GM12873 (cell line): ENCODE data around the gene FAM217B.

Source experiments
- TF ChIP-seq, protein P1 (sequence below): IDR thresholded peaks from 2 replicates; pipeline ENCODE4 v1.5.1; 2012; ENCODE audit warnings: low read depth, mild to moderate bottlenecking, moderate library complexity, low read length, control low read depth; ENCODE audit not compliant: insufficient read depth; ENCODE audit errors: missing control alignments

The FAM217B gene

DNA sequence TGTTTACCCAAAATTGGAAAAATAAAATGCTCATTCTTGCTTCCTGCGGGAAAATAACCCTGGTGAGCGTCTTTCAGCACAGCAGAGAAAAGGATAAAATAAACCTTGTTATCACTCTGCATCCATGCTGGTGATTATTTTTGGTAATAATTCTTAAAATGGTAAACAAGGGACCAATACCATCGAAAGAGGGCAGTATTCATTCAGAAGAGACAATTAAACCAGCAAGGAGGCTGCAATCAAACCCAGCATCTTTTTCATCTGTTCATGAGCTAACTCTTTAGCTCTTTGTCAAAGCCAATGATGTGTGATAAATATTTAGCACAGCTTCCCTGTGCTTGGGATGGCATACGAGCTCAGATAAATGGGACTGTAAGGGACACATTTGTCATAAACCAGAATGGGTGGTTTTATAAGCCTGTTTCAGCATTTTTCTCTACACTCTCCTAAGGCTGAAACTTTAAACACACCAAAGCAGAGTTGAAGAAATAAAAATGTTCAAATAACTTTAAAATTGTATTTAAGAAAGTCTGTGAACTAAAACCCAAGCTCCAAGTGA is 52.4 kb downstream of the FAM217B start:
- TF ChIP-seq, protein P1, sequence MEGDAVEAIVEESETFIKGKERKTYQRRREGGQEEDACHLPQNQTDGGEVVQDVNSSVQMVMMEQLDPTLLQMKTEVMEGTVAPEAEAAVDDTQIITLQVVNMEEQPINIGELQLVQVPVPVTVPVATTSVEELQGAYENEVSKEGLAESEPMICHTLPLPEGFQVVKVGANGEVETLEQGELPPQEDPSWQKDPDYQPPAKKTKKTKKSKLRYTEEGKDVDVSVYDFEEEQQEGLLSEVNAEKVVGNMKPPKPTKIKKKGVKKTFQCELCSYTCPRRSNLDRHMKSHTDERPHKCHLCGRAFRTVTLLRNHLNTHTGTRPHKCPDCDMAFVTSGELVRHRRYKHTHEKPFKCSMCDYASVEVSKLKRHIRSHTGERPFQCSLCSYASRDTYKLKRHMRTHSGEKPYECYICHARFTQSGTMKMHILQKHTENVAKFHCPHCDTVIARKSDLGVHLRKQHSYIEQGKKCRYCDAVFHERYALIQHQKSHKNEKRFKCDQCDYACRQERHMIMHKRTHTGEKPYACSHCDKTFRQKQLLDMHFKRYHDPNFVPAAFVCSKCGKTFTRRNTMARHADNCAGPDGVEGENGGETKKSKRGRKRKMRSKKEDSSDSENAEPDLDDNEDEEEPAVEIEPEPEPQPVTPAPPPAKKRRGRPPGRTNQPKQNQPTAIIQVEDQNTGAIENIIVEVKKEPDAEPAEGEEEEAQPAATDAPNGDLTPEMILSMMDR: no peak

DNA sequence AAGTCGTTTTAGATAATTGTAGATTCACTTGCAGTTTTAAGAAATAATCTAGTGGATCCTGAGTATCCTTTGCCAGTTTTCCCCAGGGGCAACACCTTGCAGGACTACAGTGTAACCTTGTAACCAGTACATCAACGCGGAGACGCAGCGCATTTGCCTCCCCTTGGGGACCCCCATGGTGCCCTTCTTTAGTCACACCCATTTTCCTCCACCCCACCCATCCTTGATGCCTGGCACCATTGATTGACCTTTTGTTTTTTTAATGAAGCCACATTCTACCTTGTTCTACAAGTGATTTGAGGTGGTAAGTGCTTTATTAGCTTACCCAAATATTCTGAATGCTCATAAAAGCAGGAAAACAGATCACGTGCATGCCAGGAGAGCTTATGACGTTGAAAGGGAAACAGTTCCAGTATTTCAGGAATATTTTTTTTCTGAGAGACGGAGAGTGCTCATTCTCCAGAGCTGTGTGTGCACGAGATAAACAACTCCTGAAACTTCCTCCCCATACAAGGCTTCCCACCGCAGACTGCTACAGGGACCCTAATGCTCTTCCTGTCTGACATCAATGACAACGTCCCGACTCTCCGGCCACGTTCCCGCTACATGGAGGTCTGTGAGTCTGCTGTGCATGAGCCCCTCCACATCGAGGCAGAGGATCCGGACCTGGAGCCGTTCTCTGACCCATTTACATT is 53.7 kb downstream of the FAM217B start:
- TF ChIP-seq, protein P1: no peak

DNA sequence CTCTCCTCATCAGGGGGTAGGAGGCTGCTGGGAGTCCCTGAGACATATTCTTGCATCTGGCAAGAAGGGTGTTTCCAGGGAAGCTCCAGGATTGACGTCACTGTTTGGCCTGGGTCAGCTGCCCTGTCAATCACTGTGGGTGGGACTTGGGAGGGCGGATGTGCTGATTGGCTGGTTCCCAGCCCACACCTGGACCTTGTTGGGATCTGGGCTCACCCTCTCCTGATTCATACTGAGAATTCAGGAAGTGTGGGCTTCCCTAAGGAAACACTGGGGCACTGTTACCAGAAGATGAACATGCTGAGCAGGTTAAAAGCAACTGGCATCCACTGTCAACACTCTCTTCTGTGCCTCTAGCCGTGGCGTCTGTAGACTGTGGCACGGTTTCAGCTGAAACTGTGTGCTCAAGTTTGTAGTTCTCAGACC is 54.5 kb downstream of the FAM217B start:
- TF ChIP-seq, protein P1: no peak

DNA sequence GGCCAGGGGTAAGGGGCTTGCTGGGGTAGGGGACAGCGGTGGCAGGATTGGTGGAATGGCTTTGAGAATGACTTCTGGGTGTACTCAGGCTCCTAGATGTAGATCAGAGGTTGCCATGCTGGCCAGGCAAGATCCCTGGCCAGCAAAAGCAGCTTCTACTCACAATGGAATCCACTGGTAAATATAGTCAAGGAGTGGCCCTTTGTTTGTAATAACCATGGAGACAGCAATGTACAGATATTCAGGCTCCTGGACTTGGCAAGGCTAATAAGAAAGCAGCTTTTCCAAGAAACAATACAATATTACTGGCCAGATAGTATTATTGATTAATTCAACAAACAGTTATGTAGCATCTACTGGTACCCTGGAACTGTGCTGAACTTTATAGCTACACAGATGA is 55.9 kb downstream of the FAM217B start:
- TF ChIP-seq, protein P1: no peak

DNA sequence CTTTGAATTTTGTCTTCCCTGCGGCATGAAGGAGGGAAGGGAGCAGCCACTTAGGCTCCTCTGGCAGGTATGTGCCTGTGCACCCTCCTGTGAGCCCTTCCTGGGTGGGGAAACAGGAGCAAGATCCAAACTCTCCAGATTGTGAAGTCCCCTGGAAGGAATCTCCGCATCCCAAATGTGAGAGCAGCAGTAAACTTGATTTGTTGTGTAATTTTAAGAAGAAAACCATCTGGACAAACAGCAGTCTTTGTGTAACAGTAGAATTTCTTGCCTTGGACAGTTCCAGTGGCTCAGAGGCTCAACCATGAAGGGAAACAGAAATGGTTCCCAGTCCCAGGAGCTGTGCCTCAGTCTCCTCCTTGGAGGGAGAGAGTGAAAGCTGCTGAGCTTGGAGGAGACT is 57.7 kb downstream of the FAM217B start:
- TF ChIP-seq, protein P1: no peak
